ENCODE measurements around the gene HLCS.

HLCS gene

GRCh38 chr21:36926989-36927718 lies 39.3 kb downstream of the HLCS start:
- ChIA-PET CTCF (interaction anchor here (0.6 to 3.5 kb wide), 26 partner anchors 9 to 505 kb away, joined by 3 to 46 read pairs (median 4); no protein-coding TSS in a partner anchor), POLR2A (no interaction called here)
- Histone ChIP-seq H3K4me3 (ENCODE audit: low read depth, low read length) (no peak overlapping the region), H3K9me3 (ENCODE audit: control insufficient read depth, insufficient read depth, low read depth, low read length) (no peaks in the 10 kb centered on the region), H3K27ac (ENCODE audit: extremely low read depth, low read depth, low read length) (peak overlapping the region; percentile 57; the same call in 1 of the 2 replicates), H3K4me1 (ENCODE audit: control insufficient read depth, insufficient read depth, low read length) (peaks cover 5% of the 10 kb centered on the region), H3K36me3 (ENCODE audit: control insufficient read depth in 2 of 2, insufficient read depth in 1 of 2, low read length in 2 of 2) (peaks cover 0 to 14% of the 10 kb centered on the region in 2 experiments; a peak in 2 of 3 replicates)
- TF ChIP-seq, protein P1, sequence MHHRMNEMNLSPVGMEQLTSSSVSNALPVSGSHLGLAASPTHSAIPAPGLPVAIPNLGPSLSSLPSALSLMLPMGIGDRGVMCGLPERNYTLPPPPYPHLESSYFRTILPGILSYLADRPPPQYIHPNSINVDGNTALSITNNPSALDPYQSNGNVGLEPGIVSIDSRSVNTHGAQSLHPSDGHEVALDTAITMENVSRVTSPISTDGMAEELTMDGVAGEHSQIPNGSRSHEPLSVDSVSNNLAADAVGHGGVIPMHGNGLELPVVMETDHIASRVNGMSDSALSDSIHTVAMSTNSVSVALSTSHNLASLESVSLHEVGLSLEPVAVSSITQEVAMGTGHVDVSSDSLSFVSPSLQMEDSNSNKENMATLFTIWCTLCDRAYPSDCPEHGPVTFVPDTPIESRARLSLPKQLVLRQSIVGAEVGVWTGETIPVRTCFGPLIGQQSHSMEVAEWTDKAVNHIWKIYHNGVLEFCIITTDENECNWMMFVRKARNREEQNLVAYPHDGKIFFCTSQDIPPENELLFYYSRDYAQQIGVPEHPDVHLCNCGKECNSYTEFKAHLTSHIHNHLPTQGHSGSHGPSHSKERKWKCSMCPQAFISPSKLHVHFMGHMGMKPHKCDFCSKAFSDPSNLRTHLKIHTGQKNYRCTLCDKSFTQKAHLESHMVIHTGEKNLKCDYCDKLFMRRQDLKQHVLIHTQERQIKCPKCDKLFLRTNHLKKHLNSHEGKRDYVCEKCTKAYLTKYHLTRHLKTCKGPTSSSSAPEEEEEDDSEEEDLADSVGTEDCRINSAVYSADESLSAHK (tag by site-specific recombination; IDR thresholded peaks at IDR 0.05): no peak
- TF ChIP-seq ZNF184 (tag by site-specific recombination; IDR thresholded peaks at IDR 0.05) (no peak), MEIS1 (CRISPR knock-in tag; IDR thresholded peaks at IDR 0.05; ENCODE audit: borderline replicate concordance) (no peak), OVOL3 (tag by site-specific recombination; IDR thresholded peaks at IDR 0.05) (peak; percentile 81; the same call in 1 of the 2 replicates), ZNF18 (tag by site-specific recombination; IDR thresholded peaks at IDR 0.05) (0 out of 2 replicates have a peak, but pooled peaks have one; percentile 51), KLF17 (tag by site-specific recombination; IDR thresholded peaks at IDR 0.05) (no peak), TCF7L2 (IDR thresholded peaks at IDR 0.05; ENCODE audit: borderline replicate concordance, low read depth, low read length) (no peak), ZNF610 (tag by site-specific recombination; IDR thresholded peaks at IDR 0.05; ENCODE audit: borderline replicate concordance) (0 out of 2 replicates have a peak, but pooled peaks have one; percentile 24), ZNF707 (tag by site-specific recombination; IDR thresholded peaks at IDR 0.05) (no peak), ZNF175 (tag by site-specific recombination; IDR thresholded peaks at IDR 0.05) (no peak), ZNF555 (tag by site-specific recombination; conservative IDR thresholded peaks at IDR 0.05) (no peak), ZNF354C (tag by site-specific recombination; IDR thresholded peaks at IDR 0.05; ENCODE audit: borderline replicate concordance, low read depth) (no peak), ZEB2 (tag by site-specific recombination; IDR thresholded peaks at IDR 0.05) (peak; percentile 74), GLI2 (tag by site-specific recombination; IDR thresholded peaks at IDR 0.05; ENCODE audit: borderline replicate concordance, low read depth) (0 out of 2 replicates have a peak, but pooled peaks have one; percentile 24), ZNF2 (tag by site-specific recombination; IDR thresholded peaks at IDR 0.05) (no peak), ZFHX2 (tag by site-specific recombination; conservative IDR thresholded peaks at IDR 0.05) (peak; percentile 63), ZSCAN30 (tag by site-specific recombination; IDR thresholded peaks at IDR 0.05) (0 out of 2 replicates have a peak, but pooled peaks have one; percentile 10), PRDM6 (tag by site-specific recombination; IDR thresholded peaks at IDR 0.05) (peak; percentile 91), IKZF3 (tag by site-specific recombination; IDR thresholded peaks at IDR 0.05) (peak; percentile 55), ZNF513 (tag by site-specific recombination; IDR thresholded peaks at IDR 0.05) (no peak), BCL11B (tag by site-specific recombination; IDR thresholded peaks at IDR 0.05; ENCODE audit: low read depth) (peak; percentile 60; the same call in 1 of the 2 replicates), ZXDB (tag by site-specific recombination; IDR thresholded peaks at IDR 0.05) (peak; percentile 62; the same call in 1 of the 2 replicates), ZNF19 (tag by site-specific recombination; IDR thresholded peaks at IDR 0.05; ENCODE audit: low read depth) (no peak)
- TF ChIP-seq, protein P2, sequence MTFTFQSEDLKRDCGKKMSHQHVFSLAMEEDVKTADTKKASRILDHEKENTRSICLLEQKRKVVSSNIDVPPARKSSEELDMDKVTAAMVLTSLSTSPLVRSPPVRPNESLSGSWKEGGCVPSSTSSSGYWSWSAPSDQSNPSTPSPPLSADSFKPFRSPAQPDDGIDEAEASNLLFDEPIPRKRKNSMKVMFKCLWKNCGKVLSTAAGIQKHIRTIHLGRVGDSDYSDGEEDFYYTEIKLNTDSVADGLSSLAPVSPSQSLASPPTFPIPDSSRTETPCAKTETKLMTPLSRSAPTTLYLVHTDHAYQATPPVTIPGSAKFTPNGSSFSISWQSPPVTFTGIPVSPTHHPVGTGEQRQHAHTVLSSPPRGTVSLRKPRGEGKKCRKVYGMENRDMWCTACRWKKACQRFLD (tag by site-specific recombination; IDR thresholded peaks at IDR 0.05): no peak
- TF ChIP-seq, protein P3, sequence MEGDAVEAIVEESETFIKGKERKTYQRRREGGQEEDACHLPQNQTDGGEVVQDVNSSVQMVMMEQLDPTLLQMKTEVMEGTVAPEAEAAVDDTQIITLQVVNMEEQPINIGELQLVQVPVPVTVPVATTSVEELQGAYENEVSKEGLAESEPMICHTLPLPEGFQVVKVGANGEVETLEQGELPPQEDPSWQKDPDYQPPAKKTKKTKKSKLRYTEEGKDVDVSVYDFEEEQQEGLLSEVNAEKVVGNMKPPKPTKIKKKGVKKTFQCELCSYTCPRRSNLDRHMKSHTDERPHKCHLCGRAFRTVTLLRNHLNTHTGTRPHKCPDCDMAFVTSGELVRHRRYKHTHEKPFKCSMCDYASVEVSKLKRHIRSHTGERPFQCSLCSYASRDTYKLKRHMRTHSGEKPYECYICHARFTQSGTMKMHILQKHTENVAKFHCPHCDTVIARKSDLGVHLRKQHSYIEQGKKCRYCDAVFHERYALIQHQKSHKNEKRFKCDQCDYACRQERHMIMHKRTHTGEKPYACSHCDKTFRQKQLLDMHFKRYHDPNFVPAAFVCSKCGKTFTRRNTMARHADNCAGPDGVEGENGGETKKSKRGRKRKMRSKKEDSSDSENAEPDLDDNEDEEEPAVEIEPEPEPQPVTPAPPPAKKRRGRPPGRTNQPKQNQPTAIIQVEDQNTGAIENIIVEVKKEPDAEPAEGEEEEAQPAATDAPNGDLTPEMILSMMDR (tag by site-specific recombination; IDR thresholded peaks at IDR 0.05): no peak
